ENCODE results near the gene GNAQ. TPM values are rescaled to one million over a fixed set of nuclear protein-coding genes. Genes with fewer than 3 reads are reported as not detected.

GNAQ gene
- total and polyA plus RNA-seq, 2 of the 4 experiments (the other 2 are of a cell fraction), result 23.1 to 50.7 TPM

DNA sequence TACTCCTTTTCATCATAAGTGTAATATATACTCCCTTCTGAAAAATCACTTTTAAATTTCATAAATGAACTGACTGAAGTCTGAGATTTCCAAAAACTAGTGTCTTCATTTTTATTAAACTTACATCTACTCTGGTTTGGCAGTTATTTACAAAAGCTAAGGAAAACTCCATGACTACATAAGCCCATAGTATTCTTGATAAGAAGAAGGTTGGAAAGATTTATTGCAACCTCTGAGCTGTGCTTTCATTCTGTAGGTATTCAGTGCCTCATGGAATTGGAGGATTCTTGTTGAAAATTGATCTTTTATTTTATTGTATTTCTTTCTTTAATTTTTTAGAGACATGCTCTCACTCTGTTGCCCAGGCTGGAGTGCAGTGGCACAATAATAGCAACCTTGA, 41.7 kb downstream of the GNAQ start:
- Histone ChIP-seq H2BK120ac (ENCODE audit: low read depth, low read length) (no peak overlapping the region), H3K18ac (ENCODE audit: low read depth, low read length) (no peak overlapping the region), H3K14ac (replicated peaks; ENCODE audit: low read depth, low read length) (no peak overlapping the region), H3K4me2 (ENCODE audit: low read depth, low read length) (no peak overlapping the region), H3K4me1 (ENCODE audit: control insufficient read depth, insufficient read depth, low read length) (no peaks in the 10 kb centered on the region; the same call in 1 of the 2 replicates), H3K4ac (ENCODE audit: low read depth, low read length) (no peak overlapping the region), H2AFZ (replicated peaks; ENCODE audit: low read length, poor library complexity) (no peak overlapping the region), H3K56ac (ENCODE audit: extremely low read depth, insufficient read depth, low read length) (no peak overlapping the region), H3K23ac (ENCODE audit: low read depth, low read length) (no peak overlapping the region), H3K36me3 (ENCODE audit: control insufficient read depth, insufficient read depth, low read length) (no peaks in the 10 kb centered on the region), H4K5ac (ENCODE audit: low read depth, low read length) (no peak overlapping the region), H3K9me3 (ENCODE audit: control insufficient read depth, insufficient read depth, low read length) (no peaks in the 10 kb centered on the region), H3K27me3 (ENCODE audit: control insufficient read depth, insufficient read depth, low read length) (no peaks in the 10 kb centered on the region), H2AK5ac (ENCODE audit: low read depth, low read length) (no peak overlapping the region), H3K9me1 (ENCODE audit: insufficient read depth, low read length) (peaks cover 6% of the 10 kb centered on the region), H4K8ac (ENCODE audit: low read depth in 2 of 2, low read length in 2 of 2) (no peak overlapping the region), H2AK9ac (replicated peaks; ENCODE audit: low read depth, low read length, poor library complexity) (no peak overlapping the region), H3K4me3 (ENCODE audit: insufficient read depth, low read depth, low read length) (no peak overlapping the region), H3K9ac (ENCODE audit: low read depth, low read length) (no peak overlapping the region), H2BK20ac (ENCODE audit: low read depth, low read length) (no peak overlapping the region), H3K27ac (ENCODE audit: insufficient read depth, low read length) (no peak overlapping the region), H2BK15ac (ENCODE audit: low read depth, low read length) (no peak overlapping the region), H3K79me1 (ENCODE audit: low read depth in 1 of 2, low read length in 2 of 2) (peaks cover 18 to 63% of the 10 kb centered on the region in 2 experiments; a peak in 3 of 4 replicates), H2BK5ac (ENCODE audit: low read depth, low read length, poor library complexity, severe bottlenecking) (no peak overlapping the region), H4K91ac (ENCODE audit: insufficient read depth, low read depth, low read length) (no peak overlapping the region), H4K20me1 (ENCODE audit: insufficient read depth, low read length) (peaks cover 11% of the 10 kb centered on the region; the same call in 1 of the 2 replicates)
- no TSS peak for BruUV-seq (replicated peaks)
- dilution Hi-C loops (cut with HindIII; ENCODE audit: low sequenced_read_pairs, unreplicated experiment), result no loop called here
- in situ Hi-C loops (cut with MboI; ENCODE audit: low sequenced_read_pairs), result no loop called here
- no peak for ATAC-seq (ENCODE audit: low read depth)
- ChIA-PET CTCF (interaction anchor here (0.8 to 1.0 kb wide), 2 partner anchors 11 to 46 kb away, joined by 3 read pairs; no protein-coding TSS in a partner anchor), POLR2A (ENCODE audit: unreplicated experiment) (no interaction called here)
- DNase-seq, result no peak
- intact Hi-C loops (cut with micrococcal nuclease), result no loop called here
- TF ChIP-seq CEBPB (IDR thresholded peaks at IDR 0.05; ENCODE audit: low read depth, low read length), result no peak
- TF ChIP-seq, protein P1, sequence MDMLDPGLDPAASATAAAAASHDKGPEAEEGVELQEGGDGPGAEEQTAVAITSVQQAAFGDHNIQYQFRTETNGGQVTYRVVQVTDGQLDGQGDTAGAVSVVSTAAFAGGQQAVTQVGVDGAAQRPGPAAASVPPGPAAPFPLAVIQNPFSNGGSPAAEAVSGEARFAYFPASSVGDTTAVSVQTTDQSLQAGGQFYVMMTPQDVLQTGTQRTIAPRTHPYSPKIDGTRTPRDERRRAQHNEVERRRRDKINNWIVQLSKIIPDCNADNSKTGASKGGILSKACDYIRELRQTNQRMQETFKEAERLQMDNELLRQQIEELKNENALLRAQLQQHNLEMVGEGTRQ (IDR thresholded peaks at IDR 0.05; ENCODE audit: low read depth, low read length), result no peak
- TF ChIP-seq NFE2L2 (IDR thresholded peaks at IDR 0.05; ENCODE audit: low read depth, low read length), result no peak
- no peak for TF ChIP-seq MXI1 (IDR thresholded peaks at IDR 0.05; ENCODE audit: borderline replicate concordance, low read depth, low read length)

Measured in IMR-90 (cell line).